Right atrium auricular region (tissue), 2 donors: ENCODE results near the gene KCNK3. TPM values are rescaled to one million over a fixed set of nuclear protein-coding genes. Genes with fewer than 3 reads are reported as not detected.
A peak's percentile ranks its signal among the peaks of the same experiment; 100 is the strongest.

Experiments used
- DNase-seq: peaks from one replicate; pipeline ENCODE4 v3.0.0-alpha.2; 2019; ENCODE audit warnings: low spot score
- H3K27ac ChIP-seq, 2 donors: fragments of 200-600 bp; sonication (generic); 1 replicate in 1 of 2; 2 replicates in 1 of 2; pipeline ENCODE4 v1.5.1; 2016 to 2019
- H3K27me3 ChIP-seq, 2 donors: fragments of 200-600 bp; sonication (generic); one replicate each; pipeline versions ENCODE4 v1.5.1 to v1.6.0; 2017 to 2019
- H3K36me3 ChIP-seq: fragments of 200-600 bp; sonication (generic); one replicate; pipeline ENCODE4 v1.5.1; 2016
- H3K4me1 ChIP-seq, 2 donors: fragments of 200-600 bp; sonication (generic); one replicate each; pipeline versions ENCODE4 v1.5.1 to v1.6.0; 2017 to 2019
- H3K4me3 ChIP-seq, 2 donors: fragments of 200-600 bp; sonication (generic); 1 replicate in 1 of 2; 2 replicates in 1 of 2; pipeline ENCODE4 v1.5.1; 2017 to 2019; ENCODE audit warnings: mild to moderate bottlenecking in 1 of 2, moderate library complexity in 1 of 2
- H3K9me3 ChIP-seq, 2 donors: fragments of 200-600 bp; sonication (generic); one replicate each; pipeline ENCODE4 v1.5.1; 2019
- CTCF ChIP-seq, 2 donors: fragments of 200-600 bp; sonication (generic); IDR thresholded peaks; one replicate each; pipeline ENCODE4 v1.5.1; 2019; ENCODE audit warnings: antibody characterized with exemption in 2 of 2
- total RNA-seq, 2 donors: library from RNA; depleted of rRNA; stranded (reverse); fragments of >200 nt; gene quantifications; one replicate each; pipeline ENCODE4 v1.1.0, GENCODE V29; 2016

KCNK3 gene
- total RNA-seq, 2 donors from 2014 or later: 47.5 to 50.0 TPM

- no peak for TF ChIP-seq CTCF (IDR thresholded peaks at IDR 0.05)
- H3K4me1 ChIP-seq: no peaks in the 10 kb centered on the region
- H3K27ac ChIP-seq: no peak overlapping the region
- no peak overlapping the region for H3K4me3 ChIP-seq
- no peak for DNase-seq
- H3K9me3 ChIP-seq: no peaks in the 10 kb centered on the region
- H3K36me3 ChIP-seq: no peaks in the 10 kb centered on the region
- no peaks in the 10 kb centered on the region for H3K27me3 ChIP-seq
Observed at GRCh38 chr2:26672818-26673393, 19.6 kb upstream of the KCNK3 start.

DNA sequence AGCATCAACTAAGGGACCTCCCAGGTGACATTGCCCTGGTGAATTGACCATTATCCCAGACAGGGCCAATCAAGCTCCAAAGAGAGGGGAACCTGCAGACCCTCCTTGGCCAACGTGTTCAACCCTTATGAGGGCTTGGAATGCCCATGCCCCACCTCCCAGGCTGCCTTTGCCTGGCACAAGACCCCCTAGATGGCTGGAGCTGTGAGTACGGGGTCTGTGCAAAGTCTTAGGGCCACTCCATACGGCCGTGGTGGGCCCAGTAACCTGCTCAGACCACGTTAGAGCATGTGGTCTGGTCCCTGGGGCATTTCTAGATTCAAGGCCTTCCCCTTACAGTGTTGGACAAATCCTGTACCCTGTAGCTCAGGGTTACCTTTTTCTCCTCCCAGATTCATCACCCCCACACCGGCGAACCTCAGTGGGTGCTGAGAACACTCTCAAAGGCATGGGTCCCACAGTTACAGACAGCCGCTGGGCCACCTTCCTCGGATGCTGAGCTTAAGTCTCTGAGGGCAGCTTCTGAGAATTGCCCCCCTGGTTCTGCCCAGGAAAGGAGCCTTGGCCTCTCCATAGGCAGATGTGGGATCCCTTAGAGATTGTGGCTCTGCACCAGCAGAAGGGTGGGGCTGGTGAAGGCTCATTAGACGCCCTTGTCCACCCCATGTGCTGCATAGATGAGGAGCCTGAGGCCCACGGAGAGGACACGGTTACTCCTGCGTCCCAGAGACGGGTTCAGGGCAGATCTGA, 18.3 kb upstream of the KCNK3 start:
- H3K27ac ChIP-seq: no peak overlapping the region
- no peak overlapping the region for H3K4me3 ChIP-seq
- no peaks in the 10 kb centered on the region for H3K36me3 ChIP-seq
- H3K27me3 ChIP-seq: no peaks in the 10 kb centered on the region
- no peak for TF ChIP-seq CTCF (IDR thresholded peaks at IDR 0.05)
- DNase-seq: no peak
- H3K4me1 ChIP-seq: no peaks in the 10 kb centered on the region
- H3K9me3 ChIP-seq: no peaks in the 10 kb centered on the region

- no peaks in the 10 kb centered on the region for H3K36me3 ChIP-seq
- DNase-seq: no peak
- H3K9me3 ChIP-seq: no peaks in the 10 kb centered on the region
- no peaks in the 10 kb centered on the region for H3K27me3 ChIP-seq
- TF ChIP-seq CTCF (IDR thresholded peaks at IDR 0.05): no peak
- no peak overlapping the region for H3K4me3 ChIP-seq
- no peaks in the 10 kb centered on the region for H3K4me1 ChIP-seq
- no peak overlapping the region for H3K27ac ChIP-seq
Observed at GRCh38 chr2:26674771-26675170, 17.8 kb upstream of the KCNK3 start.

- Histone ChIP-seq H3K4me3 (no peak overlapping the region), H3K27ac (no peak overlapping the region), H3K9me3 (no peaks in the 10 kb centered on the region), H3K36me3 (no peaks in the 10 kb centered on the region), H3K27me3 (no peaks in the 10 kb centered on the region), H3K4me1 (no peaks in the 10 kb centered on the region)
- no peak for DNase-seq
- peak in 1 of 2 donors; percentile 13 for TF ChIP-seq CTCF (IDR thresholded peaks at IDR 0.05)
Observed at GRCh38 chr2:26675651-26676255, 16.8 kb upstream of the KCNK3 start.

- Histone ChIP-seq H3K4me3 (no peak overlapping the region), H3K9me3 (no peaks in the 10 kb centered on the region), H3K27me3 (no peaks in the 10 kb centered on the region), H3K27ac (no peak overlapping the region), H3K4me1 (peaks cover 0 to 14% of the 10 kb centered on the region in 2 donors), H3K36me3 (no peaks in the 10 kb centered on the region)
- no peak for TF ChIP-seq CTCF (IDR thresholded peaks at IDR 0.05)
- DNase-seq: no peak
Observed at GRCh38 chr2:26678035-26678434, 14.5 kb upstream of the KCNK3 start.
